Limb (tissue), 2 donors: ENCODE measurements around the gene MYL9.
"Not testable (repeated sequence)": the region's sequence is repeated elsewhere in the genome, so short reads cannot be mapped to it uniquely, and the experiment has no call there.

ENCODE experiments used
- DNase-seq, 2 donors: peaks; one replicate each; pipeline ENCODE4 v3.0.0-alpha.2; 2016; ENCODE audit errors: extremely low spot score in 2 of 2

Gene MYL9

GRCh38 chr20:36541227-36541767, at the start of gene MYL9:
TSS of gene MYL9 (plus strand) at chr20:36541519. CDS start at chr20:36544885, 3,366 bp downstream.
- peak; percentile 62 to 85 for DNase-seq

- no peak for DNase-seq
These were observed 49.3 kb upstream of the MYL9 start for GRCh38 chr20:36491901-36492617.

- DNase-seq: no peak
These were observed 48.1 kb upstream of the MYL9 start for GRCh38 chr20:36493051-36493800.

GRCh38 chr20:36493801-36494114, 47.6 kb upstream of the MYL9 start:
- DNase-seq: no peak

- no peak for DNase-seq
These were observed 44.3 kb upstream of the MYL9 start for GRCh38 chr20:36496707-36497669.

GRCh38 chr20:36497856-36498255, 43.5 kb upstream of the MYL9 start:
- DNase-seq: no peak

- DNase-seq: no peak
These were observed 42.7 kb upstream of the MYL9 start for GRCh38 chr20:36498386-36499179.

GRCh38 chr20:36499211-36499610, 42.1 kb upstream of the MYL9 start:
- DNase-seq: no peak

GRCh38 chr20:36499723-36500501, 41.4 kb upstream of the MYL9 start:
- no peak for DNase-seq

- DNase-seq: no peak
These were observed 39.8 kb upstream of the MYL9 start for GRCh38 chr20:36501367-36502006.

- no peak for DNase-seq
These were observed 37.0 kb upstream of the MYL9 start for GRCh38 chr20:36504295-36504694.

- DNase-seq: no peak
These were observed 35.1 kb upstream of the MYL9 start for GRCh38 chr20:36506253-36506652.

- no peak for DNase-seq
These were observed 33.6 kb upstream of the MYL9 start for GRCh38 chr20:36507746-36508145.

GRCh38 chr20:36519012-36519719, 22.2 kb upstream of the MYL9 start:
- DNase-seq: no peak

GRCh38 chr20:36519944-36520343, 21.4 kb upstream of the MYL9 start:
- DNase-seq: no peak

GRCh38 chr20:36521526-36521925, 19.8 kb upstream of the MYL9 start:
- DNase-seq: no peak

GRCh38 chr20:36522412-36522811, 18.9 kb upstream of the MYL9 start:
- DNase-seq: not testable (repeated sequence)

GRCh38 chr20:36523341-36523740, 18.0 kb upstream of the MYL9 start:
- no peak for DNase-seq
